NCI-H510A (cell line): ENCODE data around the gene PPIC.
"Not testable (repeated sequence)": the region's sequence is repeated elsewhere in the genome, so short reads cannot be mapped to it uniquely, and the experiment has no call there.

Experiments
- DNase-seq: peaks from one replicate; lab custom pipeline; 2025; lab: John Stamatoyannopoulos, UW

Gene PPIC

DNA sequence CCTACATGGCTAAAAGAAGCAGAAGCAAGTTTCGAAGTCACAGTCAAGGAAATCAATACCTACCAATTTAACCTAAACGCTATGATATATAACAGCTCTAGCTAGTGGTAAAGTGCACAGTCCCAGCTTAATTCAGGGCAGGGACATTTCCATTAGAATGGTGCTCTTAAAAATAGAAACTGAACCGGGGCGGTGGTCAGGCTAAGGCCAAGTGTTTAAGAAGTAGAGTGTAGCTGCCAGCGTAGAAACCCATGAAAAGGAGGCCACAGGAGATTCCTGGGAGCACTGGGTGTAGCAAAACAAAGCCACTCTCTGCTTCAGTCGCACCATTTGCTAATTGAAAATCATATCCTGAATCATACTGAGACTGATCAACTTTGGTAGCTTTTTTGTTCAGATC, 28.8 kb downstream of the PPIC start:
- DNase-seq, result no peak

DNA sequence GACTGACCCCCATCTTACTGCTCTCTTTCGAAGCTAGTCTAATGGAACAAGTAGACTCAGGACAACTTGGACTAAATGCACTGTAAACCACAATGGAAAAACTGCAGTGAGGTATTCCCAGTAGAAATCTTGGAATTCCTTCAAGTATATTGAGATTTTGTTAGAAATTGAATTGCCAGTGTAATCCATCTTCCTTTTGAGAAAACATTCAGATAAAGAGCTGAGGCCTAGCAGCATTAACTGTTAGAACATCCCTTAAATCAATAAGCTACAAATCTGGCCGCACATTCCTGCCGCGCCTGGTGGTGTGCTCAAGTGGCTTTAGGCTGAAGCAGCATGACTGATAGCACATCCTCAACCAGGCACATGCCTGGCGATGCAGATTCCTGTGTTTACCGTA, 29.3 kb downstream of the PPIC start:
- DNase-seq, result no peak

DNA sequence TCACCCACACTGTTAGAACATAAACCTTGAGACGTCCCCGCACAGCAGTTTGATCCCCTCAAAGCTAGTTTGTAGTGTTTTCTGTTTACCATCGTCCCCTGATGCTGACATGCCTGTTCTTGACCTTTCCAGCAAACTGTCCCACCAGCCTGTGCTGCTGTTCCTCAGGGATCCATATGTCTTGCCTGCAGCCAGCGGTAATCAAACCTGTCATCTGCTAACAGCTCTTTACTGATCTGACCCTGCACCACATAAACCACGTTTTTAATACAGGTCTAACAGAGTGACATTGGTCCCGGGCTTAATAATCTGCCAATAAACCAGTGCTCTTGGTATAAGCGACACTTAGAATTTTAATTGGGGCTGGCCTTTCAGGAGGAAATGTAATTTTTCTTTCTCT, 34.7 kb downstream of the PPIC start:
- no peak for DNase-seq

DNA sequence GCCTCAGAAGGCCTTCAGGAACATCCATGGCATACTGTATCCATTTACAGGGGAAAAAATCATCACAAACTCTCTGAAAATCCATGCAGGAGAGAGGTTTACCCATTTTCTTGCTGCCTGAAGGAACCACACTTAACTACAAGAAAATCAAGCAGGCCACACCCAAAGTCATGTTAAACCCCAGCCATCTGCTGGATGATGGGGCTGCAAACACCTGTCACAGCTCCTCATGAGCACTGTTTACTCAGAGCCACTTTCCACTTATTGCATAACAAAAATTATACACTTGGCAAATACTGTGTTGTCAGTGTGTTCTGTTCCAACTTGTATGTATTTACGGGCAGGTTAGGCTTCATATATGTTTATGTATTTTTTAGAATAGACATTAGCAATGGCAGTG, 35.8 kb downstream of the PPIC start:
- DNase-seq, result no peak

DNA sequence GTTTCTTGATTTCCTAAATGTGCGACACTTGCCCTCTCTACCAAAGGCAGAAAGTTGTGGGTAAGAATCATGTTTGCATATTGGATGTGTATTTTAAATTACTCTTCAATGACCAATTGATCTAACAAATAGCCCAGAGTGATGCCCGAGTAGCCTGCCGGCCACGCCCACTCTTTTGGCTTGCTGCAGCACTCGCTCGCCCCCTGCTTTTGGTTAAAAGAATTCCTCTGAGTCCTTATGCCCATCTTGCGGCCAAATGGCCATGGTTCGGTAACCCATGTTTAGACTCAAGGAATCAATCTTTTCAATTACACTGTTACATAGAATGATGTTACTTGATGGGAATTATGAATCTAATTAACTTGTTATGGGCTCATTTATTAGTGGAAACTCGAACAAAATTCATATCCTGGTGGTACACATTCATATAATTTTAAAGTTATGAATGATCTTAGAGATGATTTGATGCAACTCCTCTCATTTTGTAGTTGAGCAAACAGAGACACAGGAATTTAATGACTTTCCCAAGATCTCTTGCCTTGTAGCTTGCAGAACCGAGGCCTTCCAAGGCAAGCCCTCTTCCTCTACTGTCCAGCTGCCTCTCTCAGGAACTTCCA, 36.5 kb downstream of the PPIC start:
- no peak for DNase-seq

DNA sequence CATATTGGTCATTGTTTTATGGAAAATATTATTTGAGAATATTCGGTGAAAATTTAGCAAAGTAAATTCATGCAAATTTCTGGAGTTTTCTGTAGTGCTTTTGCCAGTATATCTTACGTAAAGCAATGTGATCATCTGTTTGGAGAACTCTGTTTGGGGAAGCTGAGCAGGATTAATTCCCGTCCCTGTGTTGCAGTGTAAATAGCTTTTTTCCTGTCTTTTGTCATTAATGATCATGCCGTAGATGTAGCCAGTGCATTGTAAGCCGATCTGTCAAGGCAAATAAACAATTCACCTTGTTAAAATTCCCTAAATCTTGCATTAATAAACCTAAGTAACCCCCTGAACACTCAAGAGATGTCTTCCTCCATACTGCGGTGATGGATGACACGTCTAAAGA, 39.2 kb downstream of the PPIC start:
- no peak for DNase-seq

DNA sequence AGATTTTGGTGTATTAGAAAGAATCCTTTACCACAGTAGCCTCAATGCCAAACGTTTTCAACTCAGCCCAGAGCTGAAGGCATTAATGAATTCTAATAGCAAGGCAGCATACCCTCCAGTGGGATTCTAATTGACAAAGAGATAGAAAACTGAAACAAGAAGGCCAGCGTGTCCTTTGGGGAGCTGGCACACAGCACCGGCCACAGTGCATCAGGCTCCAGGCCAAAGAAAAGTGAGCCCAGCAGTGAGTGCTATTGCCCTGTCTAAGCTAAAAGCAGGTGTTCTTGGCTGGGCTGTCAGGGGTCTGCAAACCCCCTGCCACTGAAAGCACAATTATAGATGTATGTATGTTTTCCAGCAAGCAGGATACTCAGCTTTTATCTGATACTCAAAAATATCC, 40.4 kb downstream of the PPIC start:
- DNase-seq, result no peak

DNA sequence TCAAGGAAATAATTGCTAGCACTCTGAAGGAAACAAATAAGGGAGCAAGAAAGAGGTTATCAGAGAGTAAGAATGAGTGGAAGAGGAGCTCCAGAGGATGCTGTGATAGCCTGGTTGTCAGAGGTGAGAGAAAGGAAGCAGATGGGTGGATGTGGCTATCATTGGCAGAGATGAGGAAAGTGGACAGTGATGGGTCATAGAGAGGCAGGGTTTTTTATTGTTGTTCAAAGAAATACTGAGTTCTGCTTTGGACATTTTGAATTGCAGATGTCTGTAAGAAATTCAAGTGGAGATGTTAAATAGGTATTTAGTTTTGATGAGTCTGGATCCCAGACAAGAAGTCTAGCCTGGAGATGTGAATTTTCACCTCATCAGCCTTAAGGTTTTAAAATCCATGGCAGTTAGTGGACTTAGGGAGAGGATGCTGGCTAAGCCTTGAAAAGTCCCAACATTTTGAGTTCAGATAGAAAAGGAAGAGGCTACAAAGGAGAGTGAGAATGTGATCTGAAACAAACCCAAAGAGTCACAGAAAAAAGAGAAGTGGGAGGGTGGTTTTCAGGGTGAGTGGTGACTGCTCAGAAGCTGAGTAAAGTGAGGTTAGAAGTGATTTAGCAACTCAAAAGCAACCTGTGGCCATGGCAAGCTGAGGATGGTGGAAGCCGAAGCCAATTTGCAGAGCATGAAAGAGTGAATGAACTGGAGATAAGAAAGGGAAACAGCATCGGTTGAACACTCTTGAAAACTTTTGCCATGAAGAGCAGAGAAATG, 50.4 kb downstream of the PPIC start:
- no peak for DNase-seq

DNA sequence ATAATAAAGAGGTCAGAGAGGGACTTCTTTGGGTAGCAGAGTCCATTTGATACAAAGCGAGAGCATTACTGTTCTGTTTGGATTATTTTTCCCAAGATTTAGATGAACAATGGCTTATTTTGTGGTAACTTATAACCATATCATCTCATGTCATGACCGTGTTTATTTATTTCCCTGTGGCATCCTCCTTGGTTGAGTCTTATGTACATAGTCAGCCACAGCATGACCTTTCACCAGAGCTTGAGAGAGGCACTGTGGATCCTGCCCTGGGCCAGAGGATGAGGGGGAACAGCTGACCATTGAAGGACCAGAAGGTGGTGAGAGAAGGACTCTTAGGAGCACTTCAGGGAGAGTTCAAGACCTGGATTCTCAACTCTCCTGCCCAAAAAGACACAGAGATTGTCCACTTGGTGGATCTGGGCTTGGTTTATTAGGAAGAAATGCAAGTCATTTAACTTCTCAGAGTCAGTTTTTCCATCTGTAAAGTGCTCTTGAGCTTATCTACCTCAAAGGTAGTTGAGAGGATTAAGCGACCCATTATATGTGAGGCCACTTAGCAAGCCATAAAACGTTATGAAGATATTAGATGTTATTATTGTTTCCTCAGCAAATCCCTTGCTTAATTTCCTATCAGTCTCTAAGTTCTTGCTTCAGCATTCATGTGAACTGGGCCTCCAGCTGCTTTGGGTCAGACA, 51.4 kb downstream of the PPIC start:
- DNase-seq, result no peak

DNA sequence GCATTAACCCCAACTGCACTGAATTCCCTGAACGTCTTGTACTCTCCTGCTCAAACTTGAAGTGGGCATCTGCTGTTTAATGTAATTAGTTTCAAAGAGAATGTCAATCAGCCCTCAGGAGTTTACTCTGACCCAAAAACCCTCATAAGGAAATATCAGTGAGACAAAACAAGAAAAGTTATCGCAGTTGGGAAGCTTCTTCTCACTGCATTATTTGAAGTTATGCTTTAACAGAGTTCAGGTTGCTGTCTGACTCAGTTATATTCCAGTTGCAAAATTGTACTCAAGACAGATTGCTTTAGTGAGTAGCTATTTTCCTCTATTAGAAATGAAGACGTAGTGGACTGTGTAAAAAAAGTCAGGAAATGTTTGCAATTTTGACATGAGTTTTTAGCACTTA, 52.1 kb downstream of the PPIC start:
- no peak for DNase-seq

DNA sequence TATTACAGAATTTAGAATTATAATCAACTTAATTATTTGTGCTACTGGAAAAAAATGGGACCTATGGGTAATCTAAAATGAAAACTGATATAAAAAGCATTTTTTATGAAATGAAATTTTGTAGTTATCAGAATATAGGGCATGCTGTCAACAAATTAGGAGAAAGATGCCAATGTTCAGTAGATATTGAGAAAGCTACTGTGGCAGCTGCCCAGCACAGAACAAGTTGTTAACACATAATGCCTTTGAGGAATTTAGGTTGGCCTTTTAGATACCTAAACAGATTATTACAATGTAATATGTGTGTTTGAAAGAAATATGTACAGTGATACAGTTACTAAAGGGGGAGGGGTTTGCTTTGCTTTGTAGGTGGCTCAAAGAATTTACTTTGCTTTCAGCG, 54.1 kb downstream of the PPIC start:
- no peak for DNase-seq

DNA sequence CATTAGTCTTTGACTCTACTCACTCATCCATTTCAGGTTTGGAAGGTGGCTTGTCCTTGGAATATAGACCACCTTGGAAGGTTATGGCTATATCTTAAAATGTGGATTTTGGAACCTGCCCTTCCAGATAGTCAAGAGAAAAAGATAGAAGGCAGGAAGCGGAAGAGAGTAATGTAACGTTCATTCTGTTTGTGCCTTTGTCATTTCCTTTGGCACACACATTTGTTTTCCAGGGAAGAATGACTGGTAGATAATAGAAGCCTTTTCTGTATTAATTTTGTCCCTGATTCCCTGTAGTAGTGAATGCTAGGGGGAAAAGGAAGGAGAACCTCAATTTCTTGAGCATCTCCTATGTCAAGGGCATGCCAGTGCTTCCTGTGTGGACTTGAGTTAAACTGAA, 54.7 kb downstream of the PPIC start:
- no peak for DNase-seq

DNA sequence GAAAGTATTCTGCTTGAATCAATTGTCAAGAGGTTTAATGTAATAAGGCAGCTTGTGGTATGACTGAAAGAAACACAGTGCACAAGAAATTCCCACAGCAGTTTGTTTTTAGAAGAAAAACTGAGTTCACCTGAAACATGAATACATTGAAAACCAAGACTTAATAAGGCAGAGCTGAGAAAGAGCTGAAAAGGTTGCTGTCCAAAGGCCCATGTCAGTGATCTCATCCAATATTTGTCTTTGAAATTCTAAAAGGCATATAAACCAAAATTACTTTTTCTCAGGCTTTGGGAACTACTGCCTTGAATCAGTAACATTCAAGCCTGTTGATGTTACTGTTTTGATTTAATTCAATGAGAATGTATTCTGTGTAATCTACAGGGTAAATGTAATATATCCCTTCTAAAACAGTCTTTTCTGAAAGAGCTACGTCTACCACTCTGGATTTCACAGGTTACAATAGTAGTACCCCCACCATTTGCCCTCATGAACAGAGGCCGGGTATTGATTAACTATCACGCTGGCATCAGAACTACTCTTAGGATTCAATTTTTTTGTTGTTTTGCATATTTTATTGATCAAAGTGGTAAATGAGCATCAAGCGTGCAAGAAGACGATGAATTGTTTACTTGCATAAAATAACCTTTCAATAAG, 57.8 kb downstream of the PPIC start:
- no peak for DNase-seq

DNA sequence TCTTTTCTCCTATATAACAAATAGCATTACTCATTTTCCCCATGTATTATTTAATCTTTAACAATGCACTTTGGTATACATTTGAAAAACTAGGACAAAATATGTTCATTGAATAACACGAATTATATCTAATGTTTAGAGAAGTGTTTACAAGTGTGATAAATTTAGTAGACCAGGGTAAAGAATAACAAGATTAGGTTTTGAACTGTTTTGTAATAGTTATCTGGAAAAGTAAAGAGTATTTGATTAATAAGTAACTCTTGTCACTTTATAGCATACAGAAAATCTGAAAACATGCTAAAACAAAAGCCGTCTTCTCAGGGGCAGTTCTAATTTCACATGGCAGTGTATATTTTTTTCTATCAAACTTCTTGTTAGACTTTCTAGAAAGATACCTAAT, 58.5 kb downstream of the PPIC start:
- no peak for DNase-seq

DNA sequence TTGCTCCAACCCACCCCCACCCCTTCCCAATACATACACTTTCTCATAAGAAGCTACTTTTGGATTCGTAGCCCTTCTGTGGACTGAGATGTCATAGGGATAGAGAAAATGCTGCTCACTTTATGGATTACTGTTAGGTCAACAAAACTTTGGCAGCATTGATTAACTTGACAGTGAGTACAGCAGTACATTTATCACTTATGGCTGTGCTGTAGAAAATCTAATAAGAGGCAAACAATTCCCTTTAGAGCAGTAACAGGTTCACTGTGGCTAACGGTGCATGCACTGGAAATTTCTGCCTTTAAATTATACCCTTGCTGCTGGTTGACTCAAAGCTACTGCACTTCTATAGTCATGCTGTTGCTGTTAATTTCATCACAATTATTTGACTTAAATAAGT, 59.2 kb downstream of the PPIC start:
- no peak for DNase-seq

DNA sequence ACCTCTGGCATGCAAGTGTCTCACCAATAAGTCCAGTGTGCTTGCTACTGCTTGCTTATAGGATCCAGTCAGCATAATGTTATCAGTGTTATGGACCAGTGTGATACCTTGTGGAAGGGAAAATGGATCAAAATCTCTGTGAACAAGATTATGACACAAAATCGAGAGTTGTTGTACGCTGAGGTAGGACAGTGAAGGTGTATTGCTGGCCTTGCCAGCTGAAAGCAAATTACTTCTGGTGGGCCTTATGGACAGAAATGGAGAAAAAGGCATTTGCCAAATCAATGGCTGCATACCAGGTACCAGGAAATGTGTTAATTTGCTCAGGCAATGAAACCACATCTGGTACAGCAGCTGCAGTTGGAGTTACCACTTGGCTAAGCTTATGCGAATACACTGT, 62.3 kb downstream of the PPIC start:
- not testable (repeated sequence) for DNase-seq

DNA sequence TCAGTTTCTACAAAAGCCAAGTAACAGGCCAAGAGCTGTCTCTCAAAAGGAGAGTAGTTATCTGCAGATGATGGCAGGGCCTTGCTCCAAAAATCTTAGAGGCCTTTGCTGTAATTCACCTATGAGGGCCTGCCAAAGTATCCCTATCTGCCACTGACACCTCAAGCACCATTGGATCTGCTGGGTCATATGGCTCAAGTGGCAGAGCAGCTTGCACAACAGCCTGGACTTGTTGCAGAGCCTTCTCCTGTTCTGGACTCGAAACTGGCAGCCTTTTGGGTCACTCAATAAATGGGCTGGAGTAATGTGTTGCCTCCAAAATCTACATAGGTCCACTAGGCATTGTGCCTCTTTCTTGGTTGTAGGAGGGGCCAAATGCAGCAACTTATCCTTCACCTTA, 62.8 kb downstream of the PPIC start:
- not testable (repeated sequence) for DNase-seq
